H9 (cell line): Measurements from ENCODE around the gene TMC4. TPM values are rescaled to one million over a fixed set of nuclear protein-coding genes. Genes with fewer than 3 reads are reported as not detected.

Experiments used
- DNase-seq: peaks from one replicate; pipeline ENCODE4 v3.0.0-alpha.2; 2017
- H2AFZ ChIP-seq: one replicate; pipeline ENCODE4 v1.6.1; 2013; ENCODE audit warnings: mild to moderate bottlenecking, low read length, control low read depth, moderate library complexity
- H2AK5ac ChIP-seq: 2 replicates; pipeline ENCODE4 v1.6.1; 2013; ENCODE audit warnings: low read length, control low read depth, mixed read lengths; ENCODE audit not compliant: insufficient read length
- H2BK120ac ChIP-seq: one replicate; pipeline ENCODE4 v1.6.1; 2013; ENCODE audit warnings: low read depth, mild to moderate bottlenecking, low read length, control low read depth, inconsistent platforms; ENCODE audit not compliant: poor library complexity, severe bottlenecking
- H2BK12ac ChIP-seq: 2 replicates; pipeline ENCODE4 v1.6.1; 2013; ENCODE audit warnings: low read length, control low read depth, mixed read lengths, low read depth; ENCODE audit not compliant: insufficient read length
- H2BK15ac ChIP-seq: 2 replicates; pipeline ENCODE4 v1.6.1; 2013; ENCODE audit warnings: low read depth, low read length, control low read depth
- H2BK20ac ChIP-seq: one replicate; pipeline ENCODE4 v1.6.1; 2013; ENCODE audit warnings: low read depth, mild to moderate bottlenecking, low read length, control low read depth, inconsistent platforms; ENCODE audit not compliant: poor library complexity, severe bottlenecking
- H2BK5ac ChIP-seq: 2 replicates; pipeline ENCODE4 v1.6.1; 2013; ENCODE audit warnings: low read length, control low read depth, mixed read lengths; ENCODE audit not compliant: insufficient read length
- H3K14ac ChIP-seq: 2 replicates; pipeline ENCODE4 v1.6.1; 2013; ENCODE audit warnings: low read length, control low read depth; ENCODE audit not compliant: insufficient read depth
- H3K18ac ChIP-seq: 2 replicates; pipeline ENCODE4 v1.6.1; 2013; ENCODE audit warnings: low read depth, mild to moderate bottlenecking, mixed read lengths, low read length, control low read depth; ENCODE audit not compliant: insufficient read length
- H3K23ac ChIP-seq: 2 replicates; pipeline ENCODE4 v1.6.1; 2013; ENCODE audit warnings: low read length, control low read depth, mixed read lengths, low read depth; ENCODE audit not compliant: insufficient read length
- H3K23me2 ChIP-seq: 2 replicates; pipeline ENCODE4 v1.6.1; 2013; ENCODE audit warnings: low read depth, mild to moderate bottlenecking, mixed read lengths, low read length, control low read depth; ENCODE audit not compliant: insufficient read length, poor library complexity, severe bottlenecking
- H3K27ac ChIP-seq: 2 replicates; pipeline ENCODE4 v1.5.1; 2013; ENCODE audit warnings: low read length, control low read depth, mixed read lengths, low read depth; ENCODE audit not compliant: insufficient read length
- H3K27me3 ChIP-seq: 2 replicates; pipeline ENCODE4 v1.6.1; 2013; ENCODE audit warnings: low read length, control low read depth, inconsistent platforms; ENCODE audit not compliant: insufficient read depth
- H3K4ac ChIP-seq: 2 replicates; pipeline ENCODE4 v1.6.1; 2013; ENCODE audit warnings: low read depth, mild to moderate bottlenecking, control low read depth, inconsistent platforms, low read length, moderate library complexity
- H3K4me1 ChIP-seq: 2 replicates; pipeline ENCODE4 v1.6.1; 2013; ENCODE audit warnings: low read length, control low read depth, inconsistent platforms; ENCODE audit not compliant: insufficient read depth
- H3K4me2 ChIP-seq: 2 replicates; pipeline ENCODE4 v1.6.1; 2013; ENCODE audit warnings: low read length, control low read depth, mixed read lengths; ENCODE audit not compliant: insufficient read length, insufficient read depth
- H3K56ac ChIP-seq: 2 replicates; pipeline ENCODE4 v1.6.1; 2013; ENCODE audit warnings: low read depth, mild to moderate bottlenecking, mixed read lengths, low read length, control low read depth; ENCODE audit not compliant: insufficient read length
- H3K79me1 ChIP-seq: 2 replicates; pipeline ENCODE4 v1.6.1; 2013; ENCODE audit warnings: low read depth, mild to moderate bottlenecking, moderate library complexity, low read length, control low read depth, inconsistent platforms; ENCODE audit not compliant: insufficient read depth, poor library complexity, severe bottlenecking
- H3K79me2 ChIP-seq: 2 replicates; pipeline ENCODE4 v1.6.1; 2013; ENCODE audit warnings: low read length, control low read depth, inconsistent platforms; ENCODE audit not compliant: insufficient read depth
- H3K9ac ChIP-seq: 2 replicates; pipeline ENCODE4 v1.6.1; 2013; ENCODE audit warnings: low read length, control low read depth, mixed read lengths; ENCODE audit not compliant: insufficient read length; ENCODE audit errors: extremely low read depth
- H3K9me3 ChIP-seq: one replicate; pipeline ENCODE4 v1.6.1; 2013; ENCODE audit warnings: low read depth, low read length, inconsistent platforms; ENCODE audit not compliant: control insufficient read depth
- H3T11ph ChIP-seq: one replicate; pipeline ENCODE4 v1.6.1; 2013; ENCODE audit warnings: mild to moderate bottlenecking, low read length, control low read depth, inconsistent platforms
- H4K20me1 ChIP-seq: one replicate; pipeline ENCODE4 v1.6.1; 2013; ENCODE audit not compliant: control insufficient read depth, insufficient read length, insufficient read depth
- H4K5ac ChIP-seq: 2 replicates; pipeline ENCODE4 v1.6.1; 2013; ENCODE audit warnings: low read depth, mild to moderate bottlenecking, mixed read lengths, low read length, control low read depth; ENCODE audit not compliant: insufficient read length
- H4K8ac ChIP-seq: replicated peaks from 2 replicates; pipeline ENCODE4 v1.6.1; 2013; ENCODE audit warnings: low read length, control low read depth, mixed read lengths, low read depth; ENCODE audit not compliant: insufficient read length
- H4K91ac ChIP-seq: 2 replicates; pipeline ENCODE4 v1.6.1; 2013; ENCODE audit warnings: low read depth, mild to moderate bottlenecking, moderate library complexity, mixed read lengths, low read length, control low read depth; ENCODE audit not compliant: insufficient read length
- H3K27ac Mint-ChIP-seq, 3 experiments: 2 replicates in 2 of 3; 3 replicates in 1 of 3; pipeline ENCODE4 v1.8.0; 2020 to 2021; ENCODE audit warnings: mixed read lengths in 3 of 3, mild to moderate bottlenecking in 1 of 3, moderate library complexity in 1 of 3
- H3K27me3 Mint-ChIP-seq: 2 replicates; pipeline ENCODE4 v1.8.0; 2021; ENCODE audit warnings: low read depth, mild to moderate bottlenecking, moderate library complexity, mixed read lengths
- H3K36me3 Mint-ChIP-seq, 3 experiments: 2 replicates in 2 of 3; 3 replicates in 1 of 3; pipeline ENCODE4 v1.8.0; 2020 to 2021; ENCODE audit warnings: low read depth in 3 of 3, mixed read lengths in 3 of 3; ENCODE audit not compliant: insufficient read depth in 1 of 3
- H3K4me1 Mint-ChIP-seq, 2 experiments: 2 replicates each; pipeline ENCODE4 v1.8.0; 2020; ENCODE audit warnings: mixed read lengths in 2 of 2
- H3K4me3 Mint-ChIP-seq, 2 experiments: 2 replicates in 1 of 2; 3 replicates in 1 of 2; pipeline ENCODE4 v1.8.0; 2020 to 2021; ENCODE audit warnings: mild to moderate bottlenecking in 2 of 2, mixed read lengths in 2 of 2, moderate library complexity in 1 of 2
- H3K9me3 Mint-ChIP-seq, 2 experiments: 2 replicates in 1 of 2; 3 replicates in 1 of 2; pipeline ENCODE4 v1.8.0; 2020; ENCODE audit warnings: mild to moderate bottlenecking in 2 of 2, mixed read lengths in 2 of 2, moderate library complexity in 1 of 2
- WGBS: extraction: QIAGEN DNeasy Blood & Tissue Kit; methylation state at CpG from one replicate; pipeline ENCODE4 v1.1.7; 2013; ENCODE audit warnings: missing lambda C conversion rate, low lambda C conversion rate, mixed read lengths; ENCODE audit not compliant: insufficient read length; ENCODE audit errors: extremely low coverage; 5-methylcytosine and 5-hydroxymethylcytosine counted together
- total RNA-seq: library from RNA; stranded (reverse); gene quantifications from 2 replicates; pipeline ENCODE4 v1.2.1, GENCODE V29; 2021
- TF ChIP-seq, protein P1 (sequence below): fragments of 200-600 bp; sonication (generic); conservative IDR thresholded peaks from 3 replicates; pipeline ENCODE4 v1.8.0; 2021; ENCODE audit warnings: antibody characterized with exemption, mild to moderate bottlenecking

Gene TMC4
- total RNA-seq, 1 experiment from 2014 or later: 12.2 TPM

DNA sequence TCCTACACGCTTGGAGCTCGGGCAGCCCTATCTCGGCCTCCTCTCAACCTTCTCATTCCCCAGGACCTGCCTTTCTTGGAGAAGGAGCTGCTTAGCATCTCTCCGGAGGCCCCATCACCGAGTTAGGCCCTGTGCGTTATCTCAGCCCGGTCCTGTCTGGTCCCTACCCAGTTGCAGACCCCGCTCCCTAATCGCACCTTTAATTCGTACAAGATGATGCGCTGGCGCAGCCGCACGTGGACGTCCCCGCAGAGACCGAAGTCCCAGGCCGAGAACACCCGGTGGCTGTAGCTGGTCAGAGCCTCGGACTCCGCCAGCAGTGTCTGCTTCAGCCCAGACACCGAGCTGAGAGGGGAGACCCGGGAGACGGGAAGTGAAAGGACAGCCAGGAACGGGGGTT lies 7.7 kb downstream of the TMC4 start:
- Mint-ChIP-seq H3K27ac (no peak overlapping the region), H3K4me1 (peaks cover 30 to 43% of the 10 kb centered on the region in 2 experiments), H3K4me3 (no peak overlapping the region), H3K36me3 (peaks cover 0 to 4% (median 3%) of the 10 kb centered on the region in 3 experiments; a peak in 3 of 7 replicates), H3K27me3 (peaks cover 39% of the 10 kb centered on the region), H3K9me3 (peaks cover 0 to 6% of the 10 kb centered on the region in 2 experiments; a peak in 2 of 5 replicates)
- Histone ChIP-seq H2AK5ac (no peak overlapping the region), H2BK12ac (no peak overlapping the region), H3K4ac (no peak overlapping the region), H3K9ac (no peak overlapping the region), H3K23me2 (peaks cover 12% of the 10 kb centered on the region), H4K20me1 (no peaks in the 10 kb centered on the region), H2BK15ac (no peak overlapping the region), H3T11ph (no peak overlapping the region), H4K8ac (no peak overlapping the region), H3K18ac (no peak overlapping the region), H4K91ac (no peak overlapping the region), H3K27ac (no peak overlapping the region), H3K27me3 (no peaks in the 10 kb centered on the region), H3K9me3 (no peaks in the 10 kb centered on the region), H3K23ac (no peak overlapping the region), H3K56ac (no peak overlapping the region), H2AFZ (no peak overlapping the region), H3K4me1 (no peaks in the 10 kb centered on the region), H2BK5ac (no peak overlapping the region), H3K79me2 (no peaks in the 10 kb centered on the region), H2BK20ac (no peak overlapping the region), H3K14ac (no peak overlapping the region), H2BK120ac (no peak overlapping the region), H3K79me1 (no peaks in the 10 kb centered on the region), H4K5ac (no peak overlapping the region), H3K4me2 (no peak overlapping the region)
- WGBS: no CpG with 5 or more reads among the region's 25 CpGs
- TF ChIP-seq, protein P1, sequence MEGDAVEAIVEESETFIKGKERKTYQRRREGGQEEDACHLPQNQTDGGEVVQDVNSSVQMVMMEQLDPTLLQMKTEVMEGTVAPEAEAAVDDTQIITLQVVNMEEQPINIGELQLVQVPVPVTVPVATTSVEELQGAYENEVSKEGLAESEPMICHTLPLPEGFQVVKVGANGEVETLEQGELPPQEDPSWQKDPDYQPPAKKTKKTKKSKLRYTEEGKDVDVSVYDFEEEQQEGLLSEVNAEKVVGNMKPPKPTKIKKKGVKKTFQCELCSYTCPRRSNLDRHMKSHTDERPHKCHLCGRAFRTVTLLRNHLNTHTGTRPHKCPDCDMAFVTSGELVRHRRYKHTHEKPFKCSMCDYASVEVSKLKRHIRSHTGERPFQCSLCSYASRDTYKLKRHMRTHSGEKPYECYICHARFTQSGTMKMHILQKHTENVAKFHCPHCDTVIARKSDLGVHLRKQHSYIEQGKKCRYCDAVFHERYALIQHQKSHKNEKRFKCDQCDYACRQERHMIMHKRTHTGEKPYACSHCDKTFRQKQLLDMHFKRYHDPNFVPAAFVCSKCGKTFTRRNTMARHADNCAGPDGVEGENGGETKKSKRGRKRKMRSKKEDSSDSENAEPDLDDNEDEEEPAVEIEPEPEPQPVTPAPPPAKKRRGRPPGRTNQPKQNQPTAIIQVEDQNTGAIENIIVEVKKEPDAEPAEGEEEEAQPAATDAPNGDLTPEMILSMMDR: no peak
- no peak for DNase-seq
